Measurements from ENCODE around the gene SMG6.

DNA sequence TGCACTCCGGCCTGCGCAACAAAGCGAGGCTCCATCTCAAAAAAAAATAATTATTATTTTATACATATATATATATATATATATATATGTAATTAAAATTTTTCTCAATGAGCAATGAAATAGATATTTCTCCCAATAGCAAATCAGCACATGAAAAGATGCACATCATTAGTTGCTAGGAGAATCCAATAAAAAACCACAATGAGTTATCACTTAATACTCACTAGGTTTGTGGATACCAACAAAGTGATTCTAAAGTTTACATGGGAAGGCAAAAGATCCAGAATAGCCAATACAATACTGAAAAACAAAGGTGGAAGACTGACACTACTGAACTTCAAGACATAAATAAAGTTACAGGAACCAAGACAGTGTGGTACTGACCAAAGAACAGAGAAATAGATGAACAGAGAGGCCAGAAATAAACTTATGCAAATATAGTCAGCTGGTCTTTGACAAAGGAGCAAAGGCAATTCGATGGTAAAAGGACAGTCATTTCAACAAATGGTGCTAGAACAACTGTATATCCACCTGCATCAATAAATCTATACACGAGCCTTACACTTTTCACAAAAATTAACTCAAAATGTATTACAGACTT lies 13.6 kb downstream of the SMG6 start:
- TF ChIP-seq, protein P1, sequence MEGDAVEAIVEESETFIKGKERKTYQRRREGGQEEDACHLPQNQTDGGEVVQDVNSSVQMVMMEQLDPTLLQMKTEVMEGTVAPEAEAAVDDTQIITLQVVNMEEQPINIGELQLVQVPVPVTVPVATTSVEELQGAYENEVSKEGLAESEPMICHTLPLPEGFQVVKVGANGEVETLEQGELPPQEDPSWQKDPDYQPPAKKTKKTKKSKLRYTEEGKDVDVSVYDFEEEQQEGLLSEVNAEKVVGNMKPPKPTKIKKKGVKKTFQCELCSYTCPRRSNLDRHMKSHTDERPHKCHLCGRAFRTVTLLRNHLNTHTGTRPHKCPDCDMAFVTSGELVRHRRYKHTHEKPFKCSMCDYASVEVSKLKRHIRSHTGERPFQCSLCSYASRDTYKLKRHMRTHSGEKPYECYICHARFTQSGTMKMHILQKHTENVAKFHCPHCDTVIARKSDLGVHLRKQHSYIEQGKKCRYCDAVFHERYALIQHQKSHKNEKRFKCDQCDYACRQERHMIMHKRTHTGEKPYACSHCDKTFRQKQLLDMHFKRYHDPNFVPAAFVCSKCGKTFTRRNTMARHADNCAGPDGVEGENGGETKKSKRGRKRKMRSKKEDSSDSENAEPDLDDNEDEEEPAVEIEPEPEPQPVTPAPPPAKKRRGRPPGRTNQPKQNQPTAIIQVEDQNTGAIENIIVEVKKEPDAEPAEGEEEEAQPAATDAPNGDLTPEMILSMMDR (conservative IDR thresholded peaks at IDR 0.05; ENCODE audit: low read depth, low read length) = no peak
- no peak for TF ChIP-seq EZH2 (IDR thresholded peaks at IDR 0.05; ENCODE audit: borderline replicate concordance, low read depth, low read length, poor library complexity, severe bottlenecking)
